Astrocyte (in vitro differentiated cells and primary cell): ENCODE measurements around the gene PTPRK. TPM values are rescaled to one million over a fixed set of nuclear protein-coding genes. Genes with fewer than 3 reads are reported as not detected.

Source experiments
- DNase-seq: peaks from one replicate; pipeline ENCODE4 v3.0.0-alpha.2; 2010; ENCODE audit warnings: low read depth
- FAIRE-seq: peaks from 2 replicates; lab custom pipeline; 2011; peaks lifted over from hg19 to GRCh38; lab: Jason Lieb, UNC
- H2AFZ ChIP-seq: 2 replicates; pipeline ENCODE4 v1.6.0; 2012; ENCODE audit warnings: low read depth, low read length, inconsistent platforms
- H3K27ac ChIP-seq: 2 replicates; pipeline ENCODE4 v1.5.1; 2011; ENCODE audit warnings: low read depth, low read length, inconsistent platforms
- H3K27me3 ChIP-seq: 2 replicates; pipeline ENCODE4 v1.6.0; 2011; ENCODE audit warnings: low read length, inconsistent platforms; ENCODE audit not compliant: insufficient read depth
- H3K36me3 ChIP-seq: 2 replicates; pipeline ENCODE4 v1.5.1; 2011; ENCODE audit warnings: low read length, inconsistent platforms; ENCODE audit not compliant: insufficient read depth
- H3K4me1 ChIP-seq: 2 replicates; pipeline ENCODE4 v1.5.1; 2011; ENCODE audit warnings: low read length, inconsistent platforms; ENCODE audit not compliant: insufficient read depth
- H3K4me2 ChIP-seq: 2 replicates; pipeline ENCODE4 v1.6.0; 2012; ENCODE audit warnings: low read length, inconsistent platforms
- H3K4me3 ChIP-seq: 2 replicates; pipeline ENCODE4 v1.5.1; 2011; ENCODE audit warnings: low read depth, mild to moderate bottlenecking, low read length, inconsistent platforms; ENCODE audit not compliant: insufficient read depth
- H3K79me2 ChIP-seq: 2 replicates; pipeline ENCODE4 v1.6.0; 2012; ENCODE audit warnings: mild to moderate bottlenecking, low read length, inconsistent platforms; ENCODE audit not compliant: insufficient read depth
- H3K9ac ChIP-seq: 2 replicates; pipeline ENCODE4 v1.6.0; 2012; ENCODE audit warnings: mild to moderate bottlenecking, low read length, inconsistent platforms
- H3K9me3 ChIP-seq: 2 replicates; pipeline ENCODE4 v1.5.1; 2012; ENCODE audit warnings: low read depth, mild to moderate bottlenecking, low read length, inconsistent platforms; ENCODE audit not compliant: insufficient read depth
- H4K20me1 ChIP-seq: 2 replicates; pipeline ENCODE4 v1.6.0; 2012; ENCODE audit warnings: low read length, inconsistent platforms; ENCODE audit not compliant: insufficient read depth
- H3K27ac Mint-ChIP-seq: one replicate; pipeline ENCODE4 v1.8.0; 2021; ENCODE audit warnings: mild to moderate bottlenecking, mixed read lengths; ENCODE audit not compliant: unreplicated experiment
- H3K27me3 Mint-ChIP-seq: one replicate; pipeline ENCODE4 v1.8.0; 2021; ENCODE audit warnings: low read depth, mixed read lengths; ENCODE audit not compliant: unreplicated experiment
- H3K36me3 Mint-ChIP-seq: one replicate; pipeline ENCODE4 v1.8.0; 2021; ENCODE audit warnings: low read depth, mixed read lengths; ENCODE audit not compliant: unreplicated experiment
- H3K4me1 Mint-ChIP-seq: one replicate; pipeline ENCODE4 v1.8.0; 2021; ENCODE audit warnings: low read depth, mixed read lengths; ENCODE audit not compliant: unreplicated experiment
- H3K4me3 Mint-ChIP-seq: one replicate; pipeline ENCODE4 v1.8.0; 2021; ENCODE audit warnings: mild to moderate bottlenecking, moderate library complexity, mixed read lengths; ENCODE audit not compliant: unreplicated experiment
- H3K9me3 Mint-ChIP-seq: one replicate; pipeline ENCODE4 v1.8.0; 2021; ENCODE audit warnings: mild to moderate bottlenecking, mixed read lengths; ENCODE audit not compliant: unreplicated experiment
- EZH2 ChIP-seq: IDR thresholded peaks from 2 replicates; pipeline ENCODE4 v1.6.1; 2012; ENCODE audit warnings: mild to moderate bottlenecking, low read length, inconsistent platforms; ENCODE audit not compliant: insufficient read depth
- total RNA-seq: library from RNA; stranded (reverse); gene quantifications from 2 replicates; pipeline ENCODE4 v1.2.1, GENCODE V29; 2021
- TF ChIP-seq, protein P1 (sequence below): IDR thresholded peaks from 2 replicates; pipeline ENCODE4 v1.5.1; 2011; ENCODE audit warnings: low read depth, mild to moderate bottlenecking, inconsistent platforms, low read length, moderate library complexity; ENCODE audit not compliant: insufficient read depth

The PTPRK gene
- total RNA-seq, 1 donor from 2014 or later = 159 TPM

DNA sequence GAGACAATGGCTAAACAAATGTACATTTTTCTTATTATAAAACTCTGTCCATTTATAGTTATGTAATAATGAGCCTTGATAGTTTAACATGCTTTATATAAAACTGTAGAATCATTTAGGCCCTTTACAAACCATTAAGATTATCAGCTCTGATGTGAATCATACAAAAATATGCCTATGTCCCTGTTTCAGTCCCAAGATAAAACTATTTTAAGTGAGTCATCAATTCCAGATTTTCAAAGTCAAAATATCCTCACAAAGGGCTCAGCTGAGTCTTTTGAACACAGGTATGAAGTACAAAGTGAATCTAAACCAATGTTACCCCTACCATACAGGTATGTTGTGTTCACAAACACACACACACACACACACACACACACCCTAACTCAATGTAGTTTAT is 88.0 kb downstream of the PTPRK start:
- peaks cover 41% of the 10 kb centered on the region for H3K4me1 Mint-ChIP-seq

DNA sequence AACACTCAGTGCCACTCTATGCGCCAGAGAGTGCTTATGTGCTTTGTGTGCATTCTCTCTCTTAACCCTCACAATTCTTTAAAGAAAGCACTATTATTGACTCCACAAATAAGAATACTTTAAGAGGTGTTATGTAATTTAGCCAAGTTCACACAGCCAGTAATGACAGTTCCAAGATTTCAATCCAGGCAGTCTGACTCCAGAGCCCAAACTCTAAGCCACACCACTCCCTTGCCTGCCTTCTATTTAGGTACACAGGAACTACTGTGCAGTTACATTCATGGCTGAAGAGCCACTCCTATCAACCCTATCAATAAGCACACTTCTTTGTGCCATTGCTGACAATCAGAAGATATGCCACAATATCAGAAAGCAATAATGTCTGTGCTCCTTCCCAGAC is 93.3 kb downstream of the PTPRK start:
- no peak overlapping the region for H3K4me3 Mint-ChIP-seq
- no peaks in the 10 kb centered on the region for H3K27me3 ChIP-seq
- H3K9me3 ChIP-seq = no peaks in the 10 kb centered on the region
- peaks cover 2% of the 10 kb centered on the region for H3K9me3 Mint-ChIP-seq
- H3K79me2 ChIP-seq = peaks cover 87% of the 10 kb centered on the region
- H3K4me3 ChIP-seq = no peak overlapping the region
- TF ChIP-seq EZH2 = no peak
- TF ChIP-seq, protein P1, sequence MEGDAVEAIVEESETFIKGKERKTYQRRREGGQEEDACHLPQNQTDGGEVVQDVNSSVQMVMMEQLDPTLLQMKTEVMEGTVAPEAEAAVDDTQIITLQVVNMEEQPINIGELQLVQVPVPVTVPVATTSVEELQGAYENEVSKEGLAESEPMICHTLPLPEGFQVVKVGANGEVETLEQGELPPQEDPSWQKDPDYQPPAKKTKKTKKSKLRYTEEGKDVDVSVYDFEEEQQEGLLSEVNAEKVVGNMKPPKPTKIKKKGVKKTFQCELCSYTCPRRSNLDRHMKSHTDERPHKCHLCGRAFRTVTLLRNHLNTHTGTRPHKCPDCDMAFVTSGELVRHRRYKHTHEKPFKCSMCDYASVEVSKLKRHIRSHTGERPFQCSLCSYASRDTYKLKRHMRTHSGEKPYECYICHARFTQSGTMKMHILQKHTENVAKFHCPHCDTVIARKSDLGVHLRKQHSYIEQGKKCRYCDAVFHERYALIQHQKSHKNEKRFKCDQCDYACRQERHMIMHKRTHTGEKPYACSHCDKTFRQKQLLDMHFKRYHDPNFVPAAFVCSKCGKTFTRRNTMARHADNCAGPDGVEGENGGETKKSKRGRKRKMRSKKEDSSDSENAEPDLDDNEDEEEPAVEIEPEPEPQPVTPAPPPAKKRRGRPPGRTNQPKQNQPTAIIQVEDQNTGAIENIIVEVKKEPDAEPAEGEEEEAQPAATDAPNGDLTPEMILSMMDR = no peak
- H3K4me1 Mint-ChIP-seq = peaks cover 38% of the 10 kb centered on the region
- H3K27ac Mint-ChIP-seq = no peak overlapping the region
- H4K20me1 ChIP-seq = peaks cover 41% of the 10 kb centered on the region
- H3K36me3 Mint-ChIP-seq = peaks cover 4% of the 10 kb centered on the region
- no peaks in the 10 kb centered on the region for H3K27me3 Mint-ChIP-seq
- H3K9ac ChIP-seq = no peak overlapping the region
- peaks cover 2% of the 10 kb centered on the region for H3K4me1 ChIP-seq
- no peak overlapping the region for H3K4me2 ChIP-seq
- H3K27ac ChIP-seq = no peak overlapping the region
- H2AFZ ChIP-seq = no peak overlapping the region
- FAIRE-seq = no peak
- DNase-seq = no peak
- no peaks in the 10 kb centered on the region for H3K36me3 ChIP-seq

More for the DNA sequence above, 88.0 kb downstream of the PTPRK start:
- no peak overlapping the region for H3K9ac ChIP-seq
- no peak overlapping the region for H2AFZ ChIP-seq
- FAIRE-seq (peak; percentile 87), DNase-seq (peak; percentile 72)
- no peak overlapping the region for H3K4me3 ChIP-seq
- no peaks in the 10 kb centered on the region for H3K9me3 ChIP-seq
- H3K9me3 Mint-ChIP-seq = no peaks in the 10 kb centered on the region
- no peak overlapping the region for H3K27ac ChIP-seq
- peaks cover 75% of the 10 kb centered on the region for H3K79me2 ChIP-seq
- no peak overlapping the region for H3K4me3 Mint-ChIP-seq
- no peaks in the 10 kb centered on the region for H3K36me3 ChIP-seq
- peaks cover 37% of the 10 kb centered on the region for H4K20me1 ChIP-seq
- H3K4me1 ChIP-seq = peaks cover 3% of the 10 kb centered on the region
- H3K27me3 Mint-ChIP-seq = no peaks in the 10 kb centered on the region
- H3K36me3 Mint-ChIP-seq = no peaks in the 10 kb centered on the region
- no peak overlapping the region for H3K4me2 ChIP-seq
- TF ChIP-seq, protein P1 = no peak
- TF ChIP-seq EZH2 = no peak
- H3K27ac Mint-ChIP-seq = no peak overlapping the region
- H3K27me3 ChIP-seq = no peaks in the 10 kb centered on the region

DNA sequence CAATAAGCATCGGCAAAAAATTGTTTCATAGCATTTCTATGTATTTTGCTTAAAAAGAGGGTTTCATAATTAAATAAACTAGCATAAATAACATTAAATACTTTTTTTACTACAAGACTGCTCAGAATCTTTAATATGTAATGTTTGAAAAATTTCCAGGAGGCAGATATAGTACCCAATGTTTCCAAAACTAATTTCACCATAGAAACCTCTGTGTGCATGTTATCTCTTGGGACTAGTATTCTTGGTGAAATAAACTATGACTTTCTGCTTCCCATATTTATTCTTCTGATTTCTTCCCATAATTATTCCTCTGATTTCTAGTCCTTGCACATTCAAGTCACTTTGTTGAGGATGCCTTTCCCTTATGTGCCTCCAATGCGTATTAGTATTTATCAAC is 94.5 kb downstream of the PTPRK start:
- H3K27ac ChIP-seq = no peak overlapping the region
- Mint-ChIP-seq H3K4me1 (peaks cover 38% of the 10 kb centered on the region), H3K36me3 (peaks cover 4% of the 10 kb centered on the region), H3K27me3 (no peaks in the 10 kb centered on the region), H3K9me3 (peaks cover 2% of the 10 kb centered on the region), H3K27ac (no peak overlapping the region), H3K4me3 (no peak overlapping the region)
- no peaks in the 10 kb centered on the region for H3K36me3 ChIP-seq
- TF ChIP-seq, protein P1 = no peak
- H4K20me1 ChIP-seq = peaks cover 34% of the 10 kb centered on the region
- H3K9me3 ChIP-seq = no peaks in the 10 kb centered on the region
- H3K4me1 ChIP-seq = no peaks in the 10 kb centered on the region
- DNase-seq (no peak), FAIRE-seq (no peak)
- no peak overlapping the region for H3K4me2 ChIP-seq
- H3K79me2 ChIP-seq = peaks cover 87% of the 10 kb centered on the region
- H3K4me3 ChIP-seq = no peak overlapping the region
- H2AFZ ChIP-seq = no peak overlapping the region
- H3K9ac ChIP-seq = no peak overlapping the region
- no peaks in the 10 kb centered on the region for H3K27me3 ChIP-seq
